ENCODE measurements around the gene ROGDI.

ROGDI gene

GRCh38 chr16:4814542-4815173 lies 12.2 kb upstream of the ROGDI start:
- no peak for TF ChIP-seq CTCF (IDR thresholded peaks at IDR 0.05; ENCODE audit: insufficient read depth, low read depth, low read length, missing control alignments)
- H3K4me3 ChIP-seq (ENCODE audit: low read depth, low read length): no peak overlapping the region
- DNase-seq (ENCODE audit: low read depth): no peak

GRCh38 chr16:4814046-4814445 lies 11.6 kb upstream of the ROGDI start:
- no peak for DNase-seq (ENCODE audit: low read depth)
- no peak for TF ChIP-seq CTCF (IDR thresholded peaks at IDR 0.05; ENCODE audit: insufficient read depth, low read depth, low read length, missing control alignments)
- H3K4me3 ChIP-seq (ENCODE audit: low read depth, low read length): no peak overlapping the region

GRCh38 chr16:4813251-4814003 lies 11.0 kb upstream of the ROGDI start:
- TF ChIP-seq CTCF (IDR thresholded peaks at IDR 0.05; ENCODE audit: insufficient read depth, low read depth, low read length, missing control alignments): no peak
- no peak for DNase-seq (ENCODE audit: low read depth)
- no peak overlapping the region for H3K4me3 ChIP-seq (ENCODE audit: low read depth, low read length)

- no peak for TF ChIP-seq CTCF (IDR thresholded peaks at IDR 0.05; ENCODE audit: insufficient read depth, low read depth, low read length, missing control alignments)
- DNase-seq (ENCODE audit: low read depth): no peak
- H3K4me3 ChIP-seq (ENCODE audit: low read depth, low read length): no peak overlapping the region
Measured at GRCh38 chr16:4811773-4812172, 9.3 kb upstream of the ROGDI start.

- no peak for TF ChIP-seq CTCF (IDR thresholded peaks at IDR 0.05; ENCODE audit: insufficient read depth, low read depth, low read length, missing control alignments)
- H3K4me3 ChIP-seq (ENCODE audit: low read depth, low read length): no peak overlapping the region
- DNase-seq (ENCODE audit: low read depth): no peak
Measured at GRCh38 chr16:4811242-4811641, 8.8 kb upstream of the ROGDI start.

GRCh38 chr16:4806280-4806679 lies 3.8 kb upstream of the ROGDI start:
- TF ChIP-seq CTCF (IDR thresholded peaks at IDR 0.05; ENCODE audit: insufficient read depth, low read depth, low read length, missing control alignments): no peak
- DNase-seq (ENCODE audit: low read depth): no peak
- no peak overlapping the region for H3K4me3 ChIP-seq (ENCODE audit: low read depth, low read length)
